K562 (cell line): ENCODE results near the gene TMSB10. TPM values are rescaled to one million over a fixed set of nuclear protein-coding genes. Genes with fewer than 3 reads are reported as not detected.
A peak's percentile ranks its signal among the peaks of the same experiment; 100 is the strongest.

Source experiments
- ATAC-seq: fragments of 200-7000 bp; cut with Tn5 transposase; 3 replicates; pipeline ENCODE4 v1.9.1; 2020; ENCODE audit warnings: moderate library complexity
- BruUV-seq: library from RNA; stranded (reverse); fragments of 400-500 nt; replicated peaks from 2 replicates; lab custom pipeline; 2021; lab: Mats Ljungman, UMichigan
- CTCF ChIA-PET: fragments of 300-600 bp; formaldehyde crosslinking; extraction: SDS; loops from one replicate; lab custom pipeline; 2021; ENCODE audit warnings: low intra/inter-chr PET ratio; lab: Yijun Ruan, JAX
- POLR2A ChIA-PET: fragments of 300-600, 350-650 bp; sonication (Branson Sonifier 250); formaldehyde crosslinking; extraction: SDS; loops from one replicate; lab custom pipeline; 2021; ENCODE audit warnings: antibody characterized with exemption, inconsistent platforms; lab: Yijun Ruan, JAX
- DNase-seq, 4 experiments: peaks; one replicate each; pipeline versions ENCODE4 v3.0.0 to v3.0.0-alpha.2; 2011 to 2018; ENCODE audit warnings: low spot score in 3 of 4, mixed read lengths in 3 of 4; ENCODE audit errors: extremely low read depth in 1 of 4
- FAIRE-seq: peaks from 2 replicates; lab custom pipeline; 2011; peaks lifted over from hg19 to GRCh38; lab: Jason Lieb, UNC
- H2AFZ ChIP-seq: 2 replicates; pipeline ENCODE4 v1.6.0; 2011; ENCODE audit warnings: low read depth, low read length, control low read depth, inconsistent platforms
- H3K27ac ChIP-seq: fragments of 200-600 bp; 3 replicates; pipeline ENCODE4 v1.8.0; 2011; ENCODE audit warnings: low read depth, mild to moderate bottlenecking, control low read depth, inconsistent platforms, low read length, moderate library complexity, mixed read lengths; ENCODE audit errors: extremely low read depth
- H3K27me3 ChIP-seq, 2 experiments: fragments of 300-600 bp in 1 of 2; 2 replicates in 1 of 2; 3 replicates in 1 of 2; pipeline versions ENCODE4 v1.6.0 to v1.8.0; 2011; ENCODE audit warnings: inconsistent platforms in 2 of 2, low read length in 2 of 2, mild to moderate bottlenecking in 1 of 2, mixed read lengths in 1 of 2, moderate library complexity in 1 of 2; ENCODE audit not compliant: control insufficient read depth in 2 of 2, insufficient read depth in 2 of 2
- H3K36me3 ChIP-seq: fragments of 300-600 bp; 3 replicates; pipeline ENCODE4 v1.8.0; 2011; ENCODE audit warnings: mild to moderate bottlenecking, low read length, inconsistent platforms; ENCODE audit not compliant: control insufficient read depth, insufficient read depth
- H3K4me1 ChIP-seq, 2 experiments: fragments of 200-600 bp in 1 of 2; replicated peaks in 1 of 2; 2 replicates in 1 of 2; 3 replicates in 1 of 2; pipeline versions ENCODE4 v1.5.1 to v1.8.0; 2011; ENCODE audit warnings: inconsistent platforms in 2 of 2, low read length in 2 of 2, mild to moderate bottlenecking in 1 of 2, mixed read lengths in 1 of 2, moderate library complexity in 1 of 2; ENCODE audit not compliant: control insufficient read depth in 2 of 2, insufficient read depth in 2 of 2
- H3K4me2 ChIP-seq: 2 replicates; pipeline ENCODE4 v1.6.1; 2011; ENCODE audit warnings: low read length, control low read depth, inconsistent platforms, mixed read lengths; ENCODE audit not compliant: insufficient read depth
- H3K4me3 ChIP-seq: fragments of 200-600 bp; sonication (generic), shearing (Covaris generic); 2 replicates; pipeline ENCODE4 v1.5.1; 2016; ENCODE audit warnings: control low read depth, inconsistent platforms
- H3K79me2 ChIP-seq: fragments of 200-600 bp; 3 replicates; pipeline ENCODE4 v1.8.0; 2011; ENCODE audit warnings: low read length, inconsistent platforms; ENCODE audit not compliant: control insufficient read depth, insufficient read depth
- H3K9ac ChIP-seq, 2 experiments: 2 replicates each; pipeline versions ENCODE4 v1.6.0 to v1.6.1; 2011; ENCODE audit warnings: low read depth in 2 of 2, low read length in 2 of 2, control low read depth in 1 of 2, inconsistent platforms in 1 of 2, mild to moderate bottlenecking in 1 of 2, mixed read lengths in 1 of 2; ENCODE audit not compliant: insufficient read depth in 1 of 2
- H3K9me1 ChIP-seq: one replicate; pipeline ENCODE4 v1.6.0; 2011; ENCODE audit warnings: inconsistent platforms, mild to moderate bottlenecking, low read length, moderate library complexity; ENCODE audit not compliant: control insufficient read depth, insufficient read depth
- H3K9me3 ChIP-seq: replicated peaks from 2 replicates; pipeline ENCODE4 v1.5.1; 2011; ENCODE audit warnings: low read depth, low read length, inconsistent platforms; ENCODE audit not compliant: control insufficient read depth, insufficient read depth
- H4K20me1 ChIP-seq: replicated peaks from 2 replicates; pipeline ENCODE4 v1.6.1; 2011; ENCODE audit warnings: low read length, inconsistent platforms, mixed read lengths; ENCODE audit not compliant: control insufficient read depth, insufficient read depth
- BCOR ChIP-seq: fragments of 450-650 bp; IDR thresholded peaks from 2 replicates; pipeline ENCODE4 v1.6.1; 2016
- CTCF ChIP-seq, 3 experiments: IDR thresholded peaks in 2 of 3; conservative IDR thresholded peaks in 1 of 3; 2 replicates each; pipeline ENCODE4 v1.5.1; 2011 to 2012; ENCODE audit warnings: low read length in 3 of 3, mild to moderate bottlenecking in 3 of 3, control low read depth in 2 of 3, improper control_type of control experiment in 1 of 3, inconsistent platforms in 1 of 3, low read depth in 1 of 3, mixed read lengths in 1 of 3, moderate library complexity in 1 of 3; ENCODE audit not compliant: insufficient read depth in 2 of 3
- ETV5 ChIP-seq: sonication (generic); formaldehyde crosslinking; IDR thresholded peaks from 2 replicates; pipeline ENCODE4 v1.4.0; 2020; ENCODE audit warnings: low read depth, mild to moderate bottlenecking, missing genetic modification reagents
- FOSL1 ChIP-seq: fragments of 200-800 bp; sonication (Bioruptor generic); conservative IDR thresholded peaks from 2 replicates; pipeline ENCODE4 v1.6.1; 2016; ENCODE audit warnings: missing genetic modification characterization, missing compliant biosample characterization
- FOXJ3 ChIP-seq: sonication (generic); formaldehyde crosslinking; IDR thresholded peaks from 2 replicates; pipeline ENCODE4 v1.4.0; 2020; ENCODE audit warnings: mild to moderate bottlenecking, missing genetic modification reagents
- HNRNPK ChIP-seq: fragments of 200-400 bp; formaldehyde crosslinking; IDR thresholded peaks from one replicate; pipeline ENCODE4 v1.6.1; 2018; ENCODE audit warnings: mild to moderate bottlenecking, low read depth, low read length; ENCODE audit not compliant: poor library complexity, severe bottlenecking
- JUN ChIP-seq, 2 experiments: sonication (generic) in 1 of 2; formaldehyde crosslinking in 1 of 2; IDR thresholded peaks; 2 replicates each; pipeline versions ENCODE4 v1.6.1 to v1.8.0; 2012 to 2022; ENCODE audit warnings: borderline replicate concordance in 2 of 2, mild to moderate bottlenecking in 2 of 2, improper control_type of control experiment in 1 of 2, low read depth in 1 of 2, low read length in 1 of 2, missing genetic modification reagents in 1 of 2
- PCBP1 ChIP-seq: fragments of 200-400 bp; formaldehyde crosslinking; IDR thresholded peaks from 2 replicates; pipeline ENCODE4 v1.6.1; 2018; ENCODE audit warnings: mild to moderate bottlenecking, low read depth, low read length; ENCODE audit not compliant: poor library complexity, severe bottlenecking
- SMARCE1 ChIP-seq: fragments of 450-650 bp; IDR thresholded peaks from 2 replicates; pipeline ENCODE4 v1.7.1; 2016; ENCODE audit warnings: mild to moderate bottlenecking
- SPI1 ChIP-seq: IDR thresholded peaks from 2 replicates; pipeline ENCODE4 v1.6.1; 2011; ENCODE audit warnings: low read depth, low read length, control low read depth, borderline replicate concordance
- WGBS: fragments of 100-300 bp; shearing (Covaris generic); methylation state at CpG from one replicate; pipeline ENCODE4 v1.1.6; 2016; ENCODE audit warnings: low coverage, mixed read lengths; ENCODE audit not compliant: insufficient coverage; ENCODE audit errors: missing lambda C conversion rate; 5-methylcytosine and 5-hydroxymethylcytosine counted together
- in situ Hi-C: fragments of 300-500 bp; cut with MboI; formaldehyde crosslinking; loops from 4 replicates; pipeline ENCODE4 v1.15.0; 2018; ENCODE audit warnings: inconsistent platforms, mixed read lengths
- intact Hi-C: fragments of 100-400 bp; cut with micrococcal nuclease; formaldehyde crosslinking; loops from 2 replicates; pipeline ENCODE4 v1.14.2; 2022
- polyA plus RNA-seq, 8 experiments: library from polyadenylated mRNA; depleted of rRNA in 4 of 8; stranded (reverse) in 5 of 8; unstranded in 3 of 8; fragments of >200 nt; fragmentation: Nextera tagmentation in 2 of 8; fragmentation: Illumina TruSeq in 1 of 8; extraction: Ambion mirVana in 2 of 8; extraction: Trizol in 1 of 8; gene quantifications; 2 replicates each; pipeline versions ENCODE4 v1.2.1 to v1.2.3, GENCODE V29; 2011 to 2014; ENCODE audit warnings: inconsistent platforms in 1 of 8, missing spikeins in 1 of 8
- total RNA-seq, 7 experiments: library from RNA; depleted of rRNA in 6 of 7; stranded (reverse); fragments of >200 nt in 6 of 7; fragmentation: Illumina TruSeq in 2 of 7; extraction: Trizol in 2 of 7; gene quantifications; 2 replicates each; pipeline versions ENCODE4 v1.2.1 to v1.2.3, GENCODE V29; 2011 to 2021; ENCODE audit warnings: low replicate concordance in 1 of 7
- TF ChIP-seq, protein P1 (sequence below), 2 experiments: fragments of 450-650 bp in 1 of 2; sonication (generic) in 1 of 2; formaldehyde crosslinking in 1 of 2; IDR thresholded peaks in 1 of 2; conservative IDR thresholded peaks in 1 of 2; 2 replicates each; pipeline versions ENCODE4 v1.6.1 to v1.8.1; 2016 to 2023; ENCODE audit warnings: mild to moderate bottlenecking in 2 of 2, moderate library complexity in 2 of 2, inconsistent platforms in 1 of 2, missing genetic modification reagents in 1 of 2
- TF ChIP-seq, protein P2 (sequence below): sonication (generic); formaldehyde crosslinking; IDR thresholded peaks from 2 replicates; pipeline ENCODE4 v1.8.1; 2023; ENCODE audit warnings: mild to moderate bottlenecking, missing genetic modification reagents

TMSB10 gene
- total and polyA plus RNA-seq, 9 of the 15 experiments (the other 6 are each of a cell fraction or from before 2014, with no cell fraction given): 382 to 2,226 (median 959) TPM

GRCh38 chr2:84946204-84947009 is 41.0 kb downstream of the TMSB10 start:
- ATAC-seq: peak; percentile 66
- TF ChIP-seq, protein P1, sequence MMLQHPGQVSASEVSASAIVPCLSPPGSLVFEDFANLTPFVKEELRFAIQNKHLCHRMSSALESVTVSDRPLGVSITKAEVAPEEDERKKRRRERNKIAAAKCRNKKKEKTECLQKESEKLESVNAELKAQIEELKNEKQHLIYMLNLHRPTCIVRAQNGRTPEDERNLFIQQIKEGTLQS (IDR thresholded peaks at IDR 0.05): peak; percentile 46; the same call in 1 of the 2 replicates
- TF ChIP-seq, protein P1 (CRISPR knock-in tag; conservative IDR thresholded peaks at IDR 0.05): no peak
- TF ChIP-seq CTCF (IDR thresholded peaks at IDR 0.05 in 2 of 3, conservative IDR thresholded peaks at IDR 0.05 in 1 of 3; ENCODE audit: insufficient read depth in 2 of 3, low read depth in 1 of 3, low read length in 3 of 3) (0 out of 6 replicates have a peak, but pooled peaks of 1 of the 3 experiments have one; percentile 2), SMARCE1 (0 out of 2 replicates have a peak, but pooled peaks have one; percentile 13), SPI1 (0 out of 2 replicates have a peak, but pooled peaks have one; percentile 29), PCBP1 (peak; percentile 51), FOXJ3 (CRISPR knock-in tag) (no peak), FOSL1 (peak; percentile 59), HNRNPK (peak; percentile 56), JUN (IDR thresholded peaks at IDR 0.05; ENCODE audit: borderline replicate concordance, low read depth, low read length) (0 out of 2 replicates have a peak, but pooled peaks have one; percentile 8), JUN (CRISPR knock-in tag; IDR thresholded peaks at IDR 0.05; ENCODE audit: borderline replicate concordance) (no peak), ETV5 (no peak), BCOR (peak; percentile 37; the same call in 1 of the 2 replicates)
- TF ChIP-seq, protein P2, sequence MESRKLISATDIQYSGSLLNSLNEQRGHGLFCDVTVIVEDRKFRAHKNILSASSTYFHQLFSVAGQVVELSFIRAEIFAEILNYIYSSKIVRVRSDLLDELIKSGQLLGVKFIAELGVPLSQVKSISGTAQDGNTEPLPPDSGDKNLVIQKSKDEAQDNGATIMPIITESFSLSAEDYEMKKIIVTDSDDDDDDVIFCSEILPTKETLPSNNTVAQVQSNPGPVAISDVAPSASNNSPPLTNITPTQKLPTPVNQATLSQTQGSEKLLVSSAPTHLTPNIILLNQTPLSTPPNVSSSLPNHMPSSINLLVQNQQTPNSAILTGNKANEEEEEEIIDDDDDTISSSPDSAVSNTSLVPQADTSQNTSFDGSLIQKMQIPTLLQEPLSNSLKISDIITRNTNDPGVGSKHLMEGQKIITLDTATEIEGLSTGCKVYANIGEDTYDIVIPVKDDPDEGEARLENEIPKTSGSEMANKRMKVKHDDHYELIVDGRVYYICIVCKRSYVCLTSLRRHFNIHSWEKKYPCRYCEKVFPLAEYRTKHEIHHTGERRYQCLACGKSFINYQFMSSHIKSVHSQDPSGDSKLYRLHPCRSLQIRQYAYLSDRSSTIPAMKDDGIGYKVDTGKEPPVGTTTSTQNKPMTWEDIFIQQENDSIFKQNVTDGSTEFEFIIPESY (CRISPR knock-in tag): no peak
- TF ChIP-seq, all 486 proteins: peak for 9
- DNase-seq: peak in 1 of 4 experiments; percentile 30
- intact Hi-C loops (no loop called here), in situ Hi-C loops (no loop called here)
- no peak overlapping the region for H3K4me3 ChIP-seq
- H3K27ac ChIP-seq: no peak overlapping the region; the same call in 2 of the 3 replicates
- H2AFZ ChIP-seq: peak overlapping the region; percentile 76
- no peaks in the 10 kb centered on the region for H3K9me1 ChIP-seq
- 0 out of 2 replicates have a peak, but pooled peaks cover 3% of the 10 kb centered on the region for H4K20me1 ChIP-seq
- H3K9me3 ChIP-seq: no peaks in the 10 kb centered on the region
- CTCF ChIA-PET: no interaction called here
- POLR2A ChIA-PET: interaction anchor here (1.1 to 1.4 kb wide), 4 partner anchors 8 to 24 kb away, joined by 3 to 7 read pairs (median 4); partner anchors contain the start of gene KCMF1
- BruUV-seq: no TSS peak
- peak; percentile 80 for FAIRE-seq
- H3K9ac ChIP-seq: 0 out of 4 replicates have a peak overlapping the region, but pooled peaks of 1 of the 2 experiments have one; percentile 21
- H3K79me2 ChIP-seq: no peaks in the 10 kb centered on the region
- H3K4me1 ChIP-seq: peaks cover 5 to 8% of the 10 kb centered on the region in 2 experiments; a peak in 3 of 5 replicates
- H3K27me3 ChIP-seq: no peaks in the 10 kb centered on the region; a peak in 1 of 5 replicates
- no peaks in the 10 kb centered on the region for H3K36me3 ChIP-seq
- 31% methylated on average over 10 of the region's 12 CpGs for WGBS
- peak overlapping the region; percentile 5; the same call in 1 of the 2 replicates for H3K4me2 ChIP-seq
